Measurements from ENCODE around the gene FAM81A.

GRCh38 chr15:59448871-59449270 is 10.9 kb downstream of the FAM81A start:
- TF ChIP-seq CTCF (optimal IDR thresholded peaks at IDR 0.05 in 1 of 3, IDR thresholded peaks at IDR 0.05 in 1 of 3, conservative IDR thresholded peaks at IDR 0.05 in 1 of 3; ENCODE audit: extremely low read depth in 1 of 3, insufficient read depth in 2 of 3, low read length in 3 of 3): no peak
- no peak for TF ChIP-seq EZH2 (IDR thresholded peaks at IDR 0.05; ENCODE audit: low read length)
